ENCODE results near the gene FBXL19.

DNA sequence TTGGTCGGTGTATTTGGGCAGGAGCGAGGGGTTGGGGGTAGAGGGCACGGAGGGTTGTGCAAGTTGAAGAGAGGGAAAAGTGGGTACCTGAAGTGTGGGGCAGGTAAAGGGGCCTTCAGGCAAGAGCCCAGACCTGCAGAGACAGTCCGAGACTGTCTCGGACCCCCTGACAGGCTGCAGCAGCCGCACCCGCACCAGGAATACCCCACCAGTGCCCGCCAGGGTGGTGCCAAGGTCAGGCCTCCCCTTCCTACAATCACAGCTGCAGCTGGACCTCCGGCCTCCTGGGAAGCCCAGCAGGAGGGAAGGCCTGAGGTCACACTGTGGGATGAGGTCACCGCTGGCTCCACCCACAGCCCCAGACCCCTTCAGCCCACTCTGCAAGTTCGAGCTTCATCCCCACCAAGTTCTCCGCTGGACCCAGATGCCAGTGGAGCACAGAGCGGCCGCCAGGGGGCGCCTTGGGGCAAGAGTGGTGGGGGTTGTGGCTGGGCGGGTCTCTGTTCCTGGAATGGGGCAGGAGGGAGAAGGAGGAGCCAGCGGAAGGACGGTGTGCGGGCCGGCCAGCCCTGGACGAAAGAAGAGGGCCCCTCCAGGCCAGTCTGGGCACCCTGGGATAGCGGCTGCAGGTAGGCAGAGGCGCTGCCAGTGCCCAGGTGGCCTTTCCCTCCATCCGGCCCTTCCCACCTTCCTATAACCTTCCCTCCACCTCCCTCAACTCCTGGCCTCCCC is 61.5 kb downstream of the FBXL19 start, which contains the start of gene HSD3B7:
- TF ChIP-seq TAF1 (IDR thresholded peaks at IDR 0.05; ENCODE audit: low read depth) (no peak), POLR2AphosphoS5 (IDR thresholded peaks at IDR 0.05) (peak; percentile 7)
- TF ChIP-seq, protein P1, sequence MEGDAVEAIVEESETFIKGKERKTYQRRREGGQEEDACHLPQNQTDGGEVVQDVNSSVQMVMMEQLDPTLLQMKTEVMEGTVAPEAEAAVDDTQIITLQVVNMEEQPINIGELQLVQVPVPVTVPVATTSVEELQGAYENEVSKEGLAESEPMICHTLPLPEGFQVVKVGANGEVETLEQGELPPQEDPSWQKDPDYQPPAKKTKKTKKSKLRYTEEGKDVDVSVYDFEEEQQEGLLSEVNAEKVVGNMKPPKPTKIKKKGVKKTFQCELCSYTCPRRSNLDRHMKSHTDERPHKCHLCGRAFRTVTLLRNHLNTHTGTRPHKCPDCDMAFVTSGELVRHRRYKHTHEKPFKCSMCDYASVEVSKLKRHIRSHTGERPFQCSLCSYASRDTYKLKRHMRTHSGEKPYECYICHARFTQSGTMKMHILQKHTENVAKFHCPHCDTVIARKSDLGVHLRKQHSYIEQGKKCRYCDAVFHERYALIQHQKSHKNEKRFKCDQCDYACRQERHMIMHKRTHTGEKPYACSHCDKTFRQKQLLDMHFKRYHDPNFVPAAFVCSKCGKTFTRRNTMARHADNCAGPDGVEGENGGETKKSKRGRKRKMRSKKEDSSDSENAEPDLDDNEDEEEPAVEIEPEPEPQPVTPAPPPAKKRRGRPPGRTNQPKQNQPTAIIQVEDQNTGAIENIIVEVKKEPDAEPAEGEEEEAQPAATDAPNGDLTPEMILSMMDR (IDR thresholded peaks at IDR 0.05; ENCODE audit: poor library complexity, severe bottlenecking), result peak; percentile 87

Measured in neural cell (in vitro differentiated cells).